Activated T-cell treated with anti-CD3 and anti-CD28 coated beads for 48 hours (primary cell): ENCODE results near the gene P4HTM.
A peak's percentile ranks its signal among the peaks of the same experiment; 100 is the strongest.

Experiments
- DNase-seq: peaks from one replicate; pipeline ENCODE4 v3.0.0-alpha.2; 2020; ENCODE audit warnings: low read depth

P4HTM gene

DNA sequence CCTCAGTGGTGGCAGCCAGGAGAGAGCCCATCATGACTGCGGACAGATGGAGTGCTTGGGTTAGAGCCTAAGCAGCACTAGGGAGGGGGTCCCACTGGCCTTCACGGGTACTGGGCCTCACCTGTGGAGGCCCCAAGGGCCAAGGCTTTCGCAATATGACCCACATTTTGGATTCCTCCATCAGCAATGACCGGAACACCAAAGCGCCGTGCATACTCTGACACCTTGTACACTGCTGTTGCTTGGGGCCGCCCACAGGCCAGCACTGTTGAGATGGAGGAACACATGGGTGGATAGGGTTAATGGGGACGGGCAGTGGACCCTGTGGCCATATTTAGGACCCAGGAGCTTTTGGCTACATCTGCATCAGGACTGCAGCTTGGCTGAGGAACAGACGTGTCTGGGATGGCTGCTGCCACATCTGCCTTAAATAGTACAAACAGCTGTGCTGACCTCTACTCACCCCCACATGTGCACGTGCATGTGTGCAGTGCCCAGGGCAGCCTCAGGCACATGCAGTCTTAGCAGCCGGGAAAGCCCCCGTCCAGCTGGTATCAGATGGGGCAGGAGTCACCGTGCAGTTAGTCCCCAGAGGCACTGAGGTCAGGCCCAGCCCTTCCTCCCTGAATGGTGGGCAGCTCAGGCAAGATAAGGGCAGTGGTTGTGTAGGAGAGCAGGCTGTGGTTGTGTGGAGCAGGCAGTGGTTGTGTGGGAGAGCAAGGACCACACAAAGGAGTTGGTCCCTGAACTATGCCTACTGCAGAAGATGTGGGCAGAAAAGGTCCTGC lies 35.2 kb downstream of the P4HTM start:
- no peak for DNase-seq

DNA sequence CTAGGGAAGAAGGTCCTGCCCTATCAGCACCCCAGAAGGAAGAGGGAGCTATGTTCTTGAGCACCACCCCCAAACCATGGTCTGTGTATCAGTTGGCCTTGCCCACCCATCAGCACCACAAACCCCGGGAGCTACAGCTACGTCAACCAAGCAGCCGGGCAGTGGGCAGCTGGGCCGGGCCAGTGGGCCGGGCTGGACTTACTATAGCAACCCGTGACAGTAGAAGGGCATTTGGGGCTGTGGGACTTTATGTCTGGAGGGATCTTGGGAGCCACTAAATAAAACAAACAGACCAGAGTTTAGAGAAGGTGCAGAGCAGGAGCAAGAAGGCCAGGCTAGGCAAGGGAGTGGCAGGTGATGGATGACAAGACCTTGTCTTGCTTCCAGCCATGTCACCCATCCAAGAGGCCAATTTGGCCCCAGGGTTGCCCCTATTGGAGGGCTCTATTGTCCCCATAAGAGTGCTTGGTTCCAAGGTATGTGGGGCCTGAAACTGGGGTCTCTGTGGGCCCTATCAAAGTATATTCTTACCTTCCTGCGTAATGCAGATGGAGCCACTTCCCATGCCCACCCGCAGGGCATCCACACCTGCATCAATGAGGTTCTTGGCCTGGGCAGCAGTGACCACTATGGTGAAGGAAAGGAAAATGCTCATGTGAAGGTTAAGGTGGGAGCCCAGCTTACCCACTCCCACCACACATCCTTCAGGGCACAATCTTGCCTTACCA lies 35.9 kb downstream of the P4HTM start:
- no peak for DNase-seq

DNA sequence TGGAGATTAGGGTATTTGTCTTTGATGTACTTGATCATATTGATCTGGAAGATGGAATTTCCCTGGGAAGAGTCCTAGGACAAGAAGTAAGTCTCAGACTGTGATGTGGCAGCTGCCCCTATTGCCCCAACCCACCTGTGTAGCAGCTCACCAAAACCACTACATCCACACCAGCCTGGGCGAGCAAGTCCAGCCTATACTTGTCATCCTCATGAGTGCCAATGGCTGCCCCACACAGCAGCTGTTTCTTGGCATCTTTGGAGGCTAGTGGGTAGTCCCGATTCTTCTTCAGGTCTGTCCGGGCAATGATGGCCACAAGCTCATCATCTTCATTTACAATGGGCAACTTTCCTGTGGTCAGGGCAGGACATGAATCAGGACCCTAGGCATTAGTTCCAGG lies 36.5 kb downstream of the P4HTM start:
- no peak for DNase-seq

DNA sequence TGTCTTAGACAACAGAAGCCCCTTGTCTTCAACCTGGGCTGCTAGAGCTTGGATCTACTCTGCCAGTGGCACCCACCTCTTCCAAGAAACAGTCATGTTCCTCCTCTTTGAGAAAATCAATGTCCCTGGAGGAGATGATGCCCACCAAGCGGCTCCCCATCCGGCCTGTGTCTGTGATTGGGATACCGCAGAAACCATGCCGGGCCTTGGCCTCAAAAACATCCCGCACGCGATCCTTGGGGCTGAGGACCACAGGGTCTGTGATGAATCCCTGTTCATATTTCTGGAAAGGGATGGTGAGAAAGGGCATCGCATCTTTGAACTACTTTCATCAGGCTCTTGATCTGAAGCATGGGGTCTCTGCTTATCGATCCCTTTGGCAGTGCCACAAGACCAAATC lies 37.6 kb downstream of the P4HTM start:
- no peak for DNase-seq

DNA sequence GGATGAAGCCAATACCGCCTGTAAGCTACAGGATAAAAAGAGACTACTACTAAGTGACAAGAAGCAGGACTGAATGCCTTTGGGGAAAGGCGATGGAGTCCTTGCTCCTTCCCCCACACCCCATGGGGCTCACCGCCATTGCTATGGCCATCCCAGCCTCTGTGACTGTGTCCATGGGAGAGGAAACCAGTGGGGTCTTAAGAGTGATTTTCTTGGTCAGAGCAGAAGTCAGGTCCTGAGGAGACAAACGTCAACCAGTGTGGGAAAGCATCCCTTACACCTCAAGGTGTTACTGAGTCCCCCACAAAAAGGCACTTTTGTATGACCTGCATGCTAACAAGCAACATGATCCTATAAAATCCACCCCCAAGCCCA lies 38.2 kb downstream of the P4HTM start:
- DNase-seq: no peak

DNA sequence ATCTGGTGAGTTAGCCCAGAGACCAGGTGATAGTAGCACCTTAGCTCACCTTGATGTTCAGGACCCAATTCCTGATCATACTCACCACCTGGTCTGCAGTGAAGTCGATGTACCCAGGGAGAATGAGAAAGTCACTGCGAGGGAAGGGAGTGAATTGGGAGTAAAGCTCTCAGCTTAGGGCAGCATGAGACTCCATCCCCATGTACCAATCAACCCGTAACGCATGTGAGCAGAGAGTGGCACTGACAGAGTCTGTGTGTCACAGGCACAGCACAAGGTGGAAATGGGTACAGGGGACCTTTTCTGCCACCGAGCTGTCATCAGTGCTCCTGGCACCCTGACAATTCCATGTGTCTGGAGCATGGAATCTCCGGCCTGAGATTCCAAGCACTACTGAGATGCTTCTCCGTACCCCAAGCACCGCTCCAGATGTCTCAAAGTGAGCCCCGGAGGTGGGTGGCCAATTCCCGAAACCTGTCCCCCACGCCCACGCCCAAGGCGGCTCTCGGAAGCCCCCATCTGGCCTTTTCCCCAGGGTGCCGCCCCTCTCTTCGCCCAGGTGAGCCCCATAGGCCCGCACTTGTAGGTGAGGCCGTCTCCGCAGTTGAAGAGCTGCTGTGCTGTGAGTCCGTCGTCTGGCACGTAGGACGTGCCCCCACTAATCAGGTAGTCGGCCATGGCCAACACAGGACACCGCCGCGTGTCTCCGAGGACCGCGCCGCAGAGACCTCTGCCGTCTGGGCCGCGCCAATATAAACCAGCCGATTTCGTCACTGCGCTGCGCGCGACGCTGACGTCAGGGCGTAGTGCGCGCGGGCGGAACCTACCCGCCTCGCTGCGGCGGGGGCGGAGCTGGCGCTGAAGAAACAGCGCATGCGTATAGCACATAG lies 38.9 kb downstream of the P4HTM start, which contains the start of gene IMPDH2:
Gene IMPDH2, minus strand, starts transcription at position 726 of the 890 bp plus-strand sequence. Its CDS starts 48 bp downstream, at position 678.
- peak; percentile 93 for DNase-seq

DNA sequence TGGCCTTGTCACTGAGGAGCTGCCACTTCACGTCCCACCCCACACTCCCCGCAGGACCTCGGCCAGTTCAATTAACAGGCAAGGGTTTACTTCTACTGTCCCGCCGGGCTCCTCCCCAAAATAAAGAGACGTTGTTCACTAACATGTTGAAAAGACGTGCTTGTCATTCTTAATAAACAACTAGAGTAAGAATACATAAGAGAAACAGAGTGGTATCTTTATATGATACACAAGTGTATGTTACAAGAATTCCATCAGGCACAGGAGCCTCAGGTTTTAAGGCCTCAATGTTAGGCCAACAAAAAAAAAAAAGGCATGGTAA lies 39.5 kb downstream of the P4HTM start:
- no peak for DNase-seq

DNA sequence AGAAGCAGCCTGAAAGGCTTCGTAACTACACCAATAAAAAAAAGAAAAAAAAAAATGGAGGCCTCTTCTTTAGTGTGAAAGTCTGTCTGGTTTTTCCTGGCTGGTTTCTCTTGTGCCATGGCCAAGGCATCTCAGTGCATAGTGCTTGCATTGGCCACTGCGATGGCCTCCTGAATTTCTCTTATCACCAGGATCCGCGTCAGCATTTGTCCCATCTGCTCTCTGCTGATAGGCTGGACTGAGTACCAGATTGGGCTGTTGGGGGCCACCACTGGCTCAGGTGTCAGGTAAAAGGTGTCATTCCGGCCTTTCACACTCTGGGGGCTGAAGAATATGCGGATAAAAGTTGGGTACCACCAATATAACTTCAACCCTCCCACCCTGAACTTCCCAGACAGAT lies 40.3 kb downstream of the P4HTM start:
- DNase-seq: no peak

DNA sequence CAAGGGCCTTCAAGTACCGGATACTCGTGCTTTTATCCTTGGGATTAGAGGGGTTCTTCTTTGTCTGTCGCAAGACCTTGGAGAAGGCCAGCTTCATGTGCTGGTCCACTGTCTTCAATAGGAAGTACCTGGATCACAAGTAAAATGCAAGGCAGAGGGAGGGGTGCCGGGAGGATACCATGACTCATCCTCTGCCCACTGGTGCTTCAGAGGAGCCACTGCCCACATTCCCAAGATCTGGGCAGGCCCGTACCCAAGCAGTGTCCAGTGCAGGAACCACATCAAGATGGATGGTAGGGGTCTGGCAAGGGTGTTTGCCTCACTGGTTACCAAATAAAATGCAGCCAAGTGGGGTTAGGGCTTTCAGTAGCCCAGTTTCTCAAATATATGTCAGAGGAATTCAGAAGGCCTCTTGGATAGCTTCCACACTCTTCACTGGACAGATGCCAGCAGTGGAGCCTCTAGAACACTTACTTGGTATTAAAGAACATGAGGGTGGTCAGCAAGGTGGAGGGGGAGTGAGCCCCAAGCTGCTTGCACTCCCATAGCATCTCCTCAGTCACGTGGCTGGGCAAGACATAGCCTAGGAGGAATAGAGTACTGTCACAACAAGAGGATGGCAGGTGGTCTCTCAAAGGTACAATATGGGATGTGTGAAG lies 42.7 kb downstream of the P4HTM start:
- no peak for DNase-seq

DNA sequence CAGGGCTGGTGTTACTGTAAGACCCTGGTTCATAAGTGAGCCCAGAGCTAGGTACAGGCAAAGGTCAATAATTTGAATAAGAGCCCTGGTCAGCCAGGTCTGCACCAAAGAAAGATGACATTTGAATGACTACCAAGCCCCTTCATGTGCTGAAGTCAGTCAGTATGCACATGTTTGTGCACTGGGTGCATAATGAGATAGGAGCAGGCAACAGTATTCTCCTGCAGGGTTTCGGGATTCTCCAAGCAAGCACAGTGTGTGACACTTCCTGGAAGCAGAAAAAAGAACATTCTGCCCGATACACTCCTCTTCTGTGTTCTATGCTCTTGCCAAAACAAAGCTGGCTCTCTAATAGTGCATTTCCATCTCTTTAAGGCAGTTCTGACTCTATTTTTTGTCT lies 44.6 kb downstream of the P4HTM start:
- no peak for DNase-seq

DNA sequence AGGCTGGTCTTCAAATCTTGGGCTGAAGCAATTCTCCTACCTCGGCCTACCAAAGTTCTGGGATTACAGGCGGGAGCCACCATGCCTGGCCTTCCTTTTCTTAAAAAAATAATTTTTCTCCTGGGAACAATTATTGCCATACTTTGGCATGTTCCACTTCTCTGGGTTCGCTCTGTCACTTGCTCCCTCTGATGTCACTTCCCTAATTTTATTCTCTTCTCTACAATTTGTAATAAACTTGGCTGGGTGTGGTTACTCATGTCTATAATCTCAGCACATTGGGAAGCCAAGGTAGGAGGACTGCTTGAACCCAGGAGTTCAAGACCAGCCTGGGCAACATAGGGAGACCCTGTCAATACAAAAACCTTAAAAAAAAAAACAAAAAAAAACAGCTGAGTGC lies 45.2 kb downstream of the P4HTM start:
- DNase-seq: no peak

DNA sequence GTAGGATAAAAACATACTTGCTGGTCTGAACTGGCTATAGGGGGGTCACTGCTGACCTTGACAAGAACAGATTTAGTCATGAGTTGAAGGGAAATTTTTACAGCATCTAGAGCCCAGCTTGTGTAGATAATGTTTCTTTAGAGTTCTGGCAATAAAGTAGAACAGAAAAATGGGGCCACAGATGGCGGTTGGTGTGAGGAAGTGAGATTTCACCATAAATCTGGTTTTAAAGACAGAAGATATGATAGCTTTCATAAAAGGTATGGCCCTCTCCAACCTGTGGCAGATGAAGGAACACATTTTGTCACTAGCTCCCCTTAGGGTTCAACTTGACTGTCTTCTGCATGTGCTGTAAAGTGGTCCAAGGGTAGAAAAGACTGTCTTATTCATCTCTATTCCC lies 63.5 kb downstream of the P4HTM start:
- DNase-seq: no peak

DNA sequence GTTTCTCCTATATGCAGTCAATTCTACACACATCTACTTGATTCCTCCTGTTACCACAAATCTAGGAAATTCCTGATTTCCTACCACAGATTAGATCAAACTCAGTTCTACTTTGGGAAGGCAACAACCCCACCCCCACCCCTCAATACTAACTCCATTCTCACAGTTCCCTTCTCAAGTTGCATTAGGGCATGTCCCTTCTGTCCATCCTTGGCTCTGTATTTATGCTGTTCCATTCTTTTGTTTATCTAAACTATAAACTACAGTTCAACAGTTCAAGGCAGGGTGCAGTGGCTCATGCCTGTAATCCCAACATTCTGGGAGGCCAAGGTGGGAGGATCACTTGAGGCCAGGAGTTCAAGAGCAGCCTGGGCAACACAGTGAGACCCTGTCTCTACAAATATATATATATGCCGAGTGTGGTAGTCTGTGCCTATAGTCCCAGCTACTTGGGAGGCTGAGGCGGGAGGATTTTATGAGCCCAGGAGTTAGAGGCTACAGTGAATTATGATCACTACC lies 64.4 kb downstream of the P4HTM start:
- DNase-seq: no peak
